Measurements from ENCODE around the gene PTPRN. TPM values are rescaled to one million over a fixed set of nuclear protein-coding genes. Genes with fewer than 3 reads are reported as not detected.
A peak's percentile ranks its signal among the peaks of the same experiment; 100 is the strongest.

PTPRN gene
- total and polyA plus RNA-seq, 10 of the 15 experiments (the other 5 are each of a cell fraction or from before 2014, with no cell fraction given): 0.28 to 0.69 TPM; not detected in 8

GRCh38 chr2:219249203-219249980 lies 59.8 kb downstream of the PTPRN start:
- peak overlapping the region; percentile 13; the same call in 1 of the 2 replicates for H3K9ac ChIP-seq (ENCODE audit: control insufficient read depth, insufficient read depth, low read length)
- H3K4me2 ChIP-seq (ENCODE audit: control insufficient read depth, insufficient read depth): peak overlapping the region; percentile 9
- WGBS (ENCODE audit: insufficient coverage, insufficient replicate concordance, low lambda C conversion rate, missing lambda C conversion rate): 9% methylated on average over 7 of the region's 7 CpGs
- H3K4me1 ChIP-seq (ENCODE audit: control insufficient read depth, insufficient read depth, low read length): peaks cover 53% of the 10 kb centered on the region
- ATAC-seq (peak; percentile 59), FAIRE-seq (peak; percentile 57), DNase-seq (ENCODE audit: low read depth, low spot score) (peak; percentile 64)
- intact Hi-C loops (cut with micrococcal nuclease; ENCODE audit: unreplicated experiment) (no loop called here), in situ Hi-C loops (cut with MboI) (no loop called here)
- SMC1A ChIA-PET (ENCODE audit: uncharacterized antibody, unreplicated experiment): interaction anchor here (0.7 to 8.6 kb wide), 13 partner anchors 11 to 354 kb away, joined by 3 to 98 read pairs (median 7); partner anchors contain the start of genes ANKZF1, ATG9A, CNPPD1 and DNAJB2
- peaks cover 60% of the 10 kb centered on the region for H3K79me2 ChIP-seq (ENCODE audit: control insufficient read depth, insufficient read depth, low read length)
- H2AFZ ChIP-seq (ENCODE audit: control insufficient read depth, low read depth, low read length): no peak overlapping the region
- peaks cover 12 to 19% of the 10 kb centered on the region in 2 experiments for H3K36me3 ChIP-seq (ENCODE audit: control insufficient read depth in 2 of 2, insufficient read depth in 2 of 2, low read length in 1 of 2)
- peak overlapping the region; percentile 35; the same call in 1 of the 2 replicates for H3K4me3 ChIP-seq
- RAD21 ChIA-PET (ENCODE audit: unreplicated experiment): interaction anchor here (0.5 to 3.2 kb wide), 16 partner anchors 10 to 894 kb away, joined by 3 to 46 read pairs (median 4); partner anchors contain the start of genes ANKZF1, ATG9A, CNPPD1 and DNAJB2
- H4K20me1 ChIP-seq (ENCODE audit: control insufficient read depth, insufficient read depth): 0 out of 2 replicates have a peak, but pooled peaks cover 4% of the 10 kb centered on the region
- POLR2A ChIA-PET: interaction anchor here (0.5 to 9.0 kb wide), 17 partner anchors 9 to 440 kb away, joined by 3 to 160 read pairs (median 4); partner anchors contain the start of genes ANKZF1, ATG9A, CNPPD1 and DNAJB2
- no peaks in the 10 kb centered on the region for H3K27me3 ChIP-seq (replicated peaks in 1 of 2; ENCODE audit: control insufficient read depth in 2 of 2, insufficient read depth in 2 of 2, low read length in 1 of 2)
- CTCF ChIA-PET: interaction anchor here (0.9 to 5.5 kb wide), 12 partner anchors 10 to 959 kb away, joined by 3 to 69 read pairs (median 4); partner anchors contain the start of genes ANKZF1, ATG9A, CNPPD1 and DNAJB2
- H3K9me3 ChIP-seq (replicated peaks; ENCODE audit: control insufficient read depth, insufficient read depth, low read length): no peaks in the 10 kb centered on the region
- peak overlapping the region; percentile 58 for H3K27ac ChIP-seq (ENCODE audit: control insufficient read depth, insufficient read depth)
- no TSS peak for BruUV-seq (replicated peaks)
- TF ChIP-seq MEF2B (IDR thresholded peaks at IDR 0.05; ENCODE audit: partially characterized antibody, poor library complexity, severe bottlenecking) (peak; percentile 92), HCFC1 (IDR thresholded peaks at IDR 0.05; ENCODE audit: low read length) (peak; percentile 22; the same call in 1 of the 2 replicates), MTA3 (IDR thresholded peaks at IDR 0.05; ENCODE audit: borderline replicate concordance, low read length) (no peak), RBBP5 (conservative IDR thresholded peaks at IDR 0.05) (no peak), PBX3 (IDR thresholded peaks at IDR 0.05; ENCODE audit: insufficient replicate concordance, low read depth, low read length) (peak; percentile 71), JUNB (IDR thresholded peaks at IDR 0.05) (no peak), ATF7 (IDR thresholded peaks at IDR 0.05; ENCODE audit: low read depth) (peak; percentile 77), ATF2 (IDR thresholded peaks at IDR 0.05; ENCODE audit: low read length) (no peak), GATAD2B (conservative IDR thresholded peaks at IDR 0.05; ENCODE audit: low read depth) (peak; percentile 81), E2F4 (IDR thresholded peaks at IDR 0.05; ENCODE audit: low read depth, low read length) (no peak), IRF3 (IDR thresholded peaks at IDR 0.05) (no peak), ZNF24 (IDR thresholded peaks at IDR 0.05) (peak; percentile 48; the same call in 1 of the 2 replicates), FOS (IDR thresholded peaks at IDR 0.05; ENCODE audit: borderline replicate concordance, extremely low read depth, insufficient read length) (no peak), CHD1 (IDR thresholded peaks at IDR 0.05; ENCODE audit: low read depth, low read length) (no peak), TAF1 (IDR thresholded peaks at IDR 0.05; ENCODE audit: borderline replicate concordance, low read depth, low read length) (no peak)

Measured in GM12878 (cell line).